Neuronal stem cell (in vitro differentiated cells): ENCODE measurements around the gene TRIB2.
"Not testable (repeated sequence)": the region's sequence is repeated elsewhere in the genome, so short reads cannot be mapped to it uniquely, and the experiment has no call there.

ENCODE experiments used
- DNase-seq: peaks from one replicate; pipeline ENCODE4 v3.0.0-alpha.2; 2013; ENCODE audit warnings: low spot score
- H2AFZ ChIP-seq: one replicate; pipeline ENCODE4 v1.6.1; 2013; ENCODE audit warnings: mild to moderate bottlenecking, low read length, inconsistent platforms
- H2AK5ac ChIP-seq: 2 replicates; pipeline ENCODE4 v1.6.1; 2013; ENCODE audit warnings: low read depth, mild to moderate bottlenecking, inconsistent platforms, low read length, moderate library complexity, mixed read lengths
- H2BK120ac ChIP-seq: 2 replicates; pipeline ENCODE4 v1.6.1; 2013; ENCODE audit warnings: low read depth, mild to moderate bottlenecking, inconsistent platforms, low read length, moderate library complexity, mixed read lengths
- H2BK12ac ChIP-seq: one replicate; pipeline ENCODE4 v1.6.1; 2013; ENCODE audit warnings: low read length, inconsistent platforms
- H2BK15ac ChIP-seq: 2 replicates; pipeline ENCODE4 v1.6.1; 2013; ENCODE audit warnings: mild to moderate bottlenecking, low read length, inconsistent platforms, mixed read lengths
- H2BK5ac ChIP-seq: one replicate; pipeline ENCODE4 v1.6.1; 2013; ENCODE audit warnings: inconsistent platforms, mild to moderate bottlenecking, low read length, moderate library complexity
- H3K14ac ChIP-seq: one replicate; pipeline ENCODE4 v1.6.1; 2013; ENCODE audit warnings: low read length, inconsistent platforms
- H3K18ac ChIP-seq: 2 replicates; pipeline ENCODE4 v1.6.1; 2013; ENCODE audit warnings: low read length, inconsistent platforms
- H3K23ac ChIP-seq: 2 replicates; pipeline ENCODE4 v1.6.1; 2013; ENCODE audit warnings: low read depth, mild to moderate bottlenecking, mixed read lengths, low read length, inconsistent platforms; ENCODE audit not compliant: poor library complexity
- H3K27ac ChIP-seq: replicated peaks from 3 replicates; pipeline ENCODE4 v1.5.1; 2013; ENCODE audit warnings: low read length, inconsistent platforms
- H3K27me3 ChIP-seq, 3 experiments: 2 replicates each; pipeline ENCODE4 v1.6.1; 2013; ENCODE audit warnings: low read length in 3 of 3, mild to moderate bottlenecking in 2 of 3, inconsistent platforms in 1 of 3, low read depth in 1 of 3, mixed read lengths in 1 of 3, moderate library complexity in 1 of 3; ENCODE audit not compliant: control insufficient read depth in 3 of 3, insufficient read depth in 3 of 3
- H3K36me3 ChIP-seq, 2 donors: replicated peaks in 1 of 2; 2 replicates each; pipeline ENCODE4 v1.6.1; 2013; ENCODE audit warnings: low read length in 2 of 2; ENCODE audit not compliant: control insufficient read depth in 2 of 2, insufficient read depth in 2 of 2
- H3K4ac ChIP-seq: 2 replicates; pipeline ENCODE4 v1.6.1; 2013; ENCODE audit warnings: inconsistent platforms, mild to moderate bottlenecking, low read length, moderate library complexity
- H3K4me1 ChIP-seq, 2 donors: 1 replicate in 1 of 2; 2 replicates in 1 of 2; pipeline ENCODE4 v1.6.1; 2013; ENCODE audit warnings: low read length in 2 of 2, low read depth in 1 of 2; ENCODE audit not compliant: control insufficient read depth in 2 of 2, insufficient read depth in 1 of 2
- H3K4me2 ChIP-seq: one replicate; pipeline ENCODE4 v1.6.1; 2013; ENCODE audit warnings: mild to moderate bottlenecking, low read length, inconsistent platforms; ENCODE audit not compliant: insufficient read depth, poor library complexity, severe bottlenecking
- H3K4me3 ChIP-seq, 2 donors: 2 replicates each; pipeline ENCODE4 v1.5.1; 2013; ENCODE audit warnings: low read length in 2 of 2, mild to moderate bottlenecking in 2 of 2, inconsistent platforms in 1 of 2, moderate library complexity in 1 of 2
- H3K79me1 ChIP-seq: one replicate; pipeline ENCODE4 v1.6.1; 2013; ENCODE audit warnings: low read depth, mild to moderate bottlenecking, inconsistent platforms, low read length, moderate library complexity
- H3K9ac ChIP-seq: one replicate; pipeline ENCODE4 v1.6.1; 2013; ENCODE audit warnings: mild to moderate bottlenecking, low read depth, low read length, inconsistent platforms; ENCODE audit not compliant: poor library complexity
- H3K9me3 ChIP-seq, 2 donors: replicated peaks in 1 of 2; 2 replicates each; pipeline versions ENCODE3 to v1.6.1; 2013; ENCODE audit warnings: low read length in 2 of 2, mild to moderate bottlenecking in 2 of 2, inconsistent platforms in 1 of 2, low read depth in 1 of 2, mixed read lengths in 1 of 2, moderate library complexity in 1 of 2; ENCODE audit not compliant: control insufficient read depth in 2 of 2, insufficient read depth in 1 of 2
- H4K8ac ChIP-seq: one replicate; pipeline ENCODE4 v1.6.1; 2013; ENCODE audit warnings: low read depth, mild to moderate bottlenecking, inconsistent platforms, low read length, moderate library complexity
- H4K91ac ChIP-seq: one replicate; pipeline ENCODE4 v1.6.1; 2013; ENCODE audit warnings: low read length, low read depth, mild to moderate bottlenecking, inconsistent platforms; ENCODE audit not compliant: poor library complexity
- WGBS, 2 donors: extraction: QIAGEN DNeasy Blood & Tissue Kit; methylation state at CpG; one replicate each; pipeline ENCODE4 v1.1.7; 2013; ENCODE audit warnings: missing lambda C conversion rate in 2 of 2, mixed read lengths in 1 of 2; ENCODE audit not compliant: insufficient read length in 2 of 2, insufficient replicate concordance in 1 of 2; ENCODE audit errors: extremely low coverage in 2 of 2; 5-methylcytosine and 5-hydroxymethylcytosine counted together

TRIB2 gene

GRCh38 chr2:12678186-12678585 is 38.5 kb upstream of the TRIB2 start:
- no peak overlapping the region for H3K14ac ChIP-seq
- no peaks in the 10 kb centered on the region for H3K27me3 ChIP-seq
- no peak overlapping the region for H2AK5ac ChIP-seq
- no peak overlapping the region for H2BK15ac ChIP-seq
- no peaks in the 10 kb centered on the region for H3K79me1 ChIP-seq
- H3K9me3 ChIP-seq, result peaks cover 5 to 15% of the 10 kb centered on the region in 2 donors
- no peak overlapping the region for H2BK5ac ChIP-seq
- H3K4me1 ChIP-seq, result no peaks in the 10 kb centered on the region
- H3K18ac ChIP-seq, result no peak overlapping the region
- H3K23ac ChIP-seq, result no peak overlapping the region
- DNase-seq, result no peak
- no peaks in the 10 kb centered on the region for H3K36me3 ChIP-seq
- no peak overlapping the region for H3K4me2 ChIP-seq
- no peak overlapping the region for H4K8ac ChIP-seq
- no peak overlapping the region for H3K4ac ChIP-seq
- H3K4me3 ChIP-seq, result no peak overlapping the region
- WGBS, 2 donors, result no CpG with 5 or more reads among the region's 2 CpGs
- no peak overlapping the region for H2BK120ac ChIP-seq
- H2BK12ac ChIP-seq, result no peak overlapping the region
- no peak overlapping the region for H2AFZ ChIP-seq
- H3K9ac ChIP-seq, result no peak overlapping the region
- H4K91ac ChIP-seq, result no peak overlapping the region
- no peak overlapping the region for H3K27ac ChIP-seq

DNA sequence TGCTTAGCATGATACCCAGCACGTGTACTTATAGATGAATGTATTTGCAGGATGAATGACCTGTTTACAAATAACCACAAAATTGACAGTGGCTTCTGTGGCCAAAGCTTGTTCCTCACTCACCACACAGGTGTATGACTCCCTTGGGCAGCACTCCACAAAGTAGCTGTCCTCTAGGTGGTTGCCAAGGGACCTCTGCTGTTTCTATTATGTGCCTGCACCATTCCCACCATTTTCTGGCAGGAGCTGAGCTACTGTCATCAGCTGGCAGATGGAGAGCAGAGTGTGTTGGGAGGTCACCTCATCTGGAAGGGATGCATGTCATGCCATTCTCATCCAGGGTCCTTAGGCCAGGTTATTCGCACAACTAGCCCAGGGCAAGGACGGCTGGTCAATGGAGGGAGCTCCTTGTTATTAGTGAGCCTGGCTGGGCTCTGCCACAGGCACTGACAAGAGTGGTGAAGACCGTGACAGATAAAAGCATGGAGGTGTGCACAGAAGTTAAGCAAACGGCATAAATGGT is 37.1 kb upstream of the TRIB2 start:
- Histone ChIP-seq H3K79me1 (no peaks in the 10 kb centered on the region), H3K4me2 (no peak overlapping the region), H2BK12ac (no peak overlapping the region), H2AK5ac (no peak overlapping the region), H4K8ac (no peak overlapping the region), H3K23ac (no peak overlapping the region), H2BK120ac (no peak overlapping the region), H2BK15ac (no peak overlapping the region), H4K91ac (no peak overlapping the region), H3K14ac (no peak overlapping the region), H3K27ac (no peak overlapping the region), H3K9ac (no peak overlapping the region), H3K4me3 (no peak overlapping the region), H2BK5ac (no peak overlapping the region), H3K36me3 (no peaks in the 10 kb centered on the region), H3K4ac (no peak overlapping the region), H3K27me3 (no peaks in the 10 kb centered on the region), H3K18ac (no peak overlapping the region), H3K4me1 (peaks cover 3 to 8% of the 10 kb centered on the region in 2 donors), H2AFZ (no peak overlapping the region), H3K9me3 (peaks cover 5 to 15% of the 10 kb centered on the region in 2 donors)
- no CpG with 5 or more reads among the region's 5 CpGs for WGBS, 2 donors
- no peak for DNase-seq

- not testable (repeated sequence) for H3K27ac ChIP-seq, H2BK15ac ChIP-seq, H3K18ac ChIP-seq, H2BK12ac ChIP-seq, H2AK5ac ChIP-seq, H3K23ac ChIP-seq, DNase-seq, H4K91ac ChIP-seq, H3K9ac ChIP-seq, H3K79me1 ChIP-seq, H3K36me3 ChIP-seq, H3K4me2 ChIP-seq, H3K27me3 ChIP-seq, H3K4me3 ChIP-seq, H2AFZ ChIP-seq, H2BK5ac ChIP-seq, H3K4ac ChIP-seq, H3K14ac ChIP-seq, H4K8ac ChIP-seq, H2BK120ac ChIP-seq
- Histone ChIP-seq H3K4me1 (peaks cover 3 to 11% of the 10 kb centered on the region in 2 donors), H3K9me3 (peaks cover 5 to 15% of the 10 kb centered on the region in 2 donors)
- no CpG with 5 or more reads among the region's 1 CpG for WGBS, 2 donors
These were observed 36.6 kb upstream of the TRIB2 start for GRCh38 chr2:12680115-12680514.

GRCh38 chr2:12682017-12682416 is 34.7 kb upstream of the TRIB2 start:
- H2BK12ac ChIP-seq, result no peak overlapping the region
- no peak overlapping the region for H2BK120ac ChIP-seq
- H3K27ac ChIP-seq, result no peak overlapping the region
- no peak overlapping the region for H4K91ac ChIP-seq
- H3K36me3 ChIP-seq, result no peaks in the 10 kb centered on the region
- H3K14ac ChIP-seq, result no peak overlapping the region
- no CpG with 5 or more reads among the region's 5 CpGs for WGBS, 2 donors
- no peak overlapping the region for H2BK5ac ChIP-seq
- no peak overlapping the region for H4K8ac ChIP-seq
- H3K23ac ChIP-seq, result no peak overlapping the region
- no peak overlapping the region for H2AFZ ChIP-seq
- no peak overlapping the region for H3K18ac ChIP-seq
- no peak for DNase-seq
- H2BK15ac ChIP-seq, result no peak overlapping the region
- no peak overlapping the region for H3K4me2 ChIP-seq
- H3K4me3 ChIP-seq, result no peak overlapping the region
- no peaks in the 10 kb centered on the region for H3K79me1 ChIP-seq
- no peak overlapping the region for H2AK5ac ChIP-seq
- peaks cover 3 to 11% of the 10 kb centered on the region in 2 donors for H3K4me1 ChIP-seq
- H3K9ac ChIP-seq, result no peak overlapping the region
- H3K27me3 ChIP-seq, result no peaks in the 10 kb centered on the region
- no peak overlapping the region for H3K4ac ChIP-seq
- H3K9me3 ChIP-seq, result peaks cover 5 to 15% of the 10 kb centered on the region in 2 donors
